B cell (primary cell): ENCODE data around the gene MBP. TPM values are rescaled to one million over a fixed set of nuclear protein-coding genes. Genes with fewer than 3 reads are reported as not detected.

ENCODE experiments used
- ATAC-seq: fragments of 200-7000 bp; cut with Tn5 transposase; one replicate; pipeline ENCODE4 v1.10.0; 2021; ENCODE audit warnings: low read depth, mild to moderate bottlenecking, moderate number of reproducible peaks, moderate library complexity
- CTCF ChIA-PET: fragments of 350-600 bp; sonication (Branson Sonifier 250); formaldehyde crosslinking; loops from one replicate; lab custom pipeline; 2021; ENCODE audit warnings: antibody characterized with exemption, inconsistent platforms; lab: Charles Lee
- POLR2A ChIA-PET: fragments of 350-600 bp; sonication (Branson Sonifier 250); formaldehyde crosslinking; loops from one replicate; lab custom pipeline; 2021; ENCODE audit warnings: antibody characterized with exemption; lab: Charles Lee
- DNase-seq: peaks from one replicate; pipeline ENCODE4 v3.0.0; 2013
- H2AFZ ChIP-seq: 2 replicates; pipeline ENCODE4 v1.6.1; 2012; ENCODE audit warnings: mild to moderate bottlenecking, low read depth, low read length; ENCODE audit not compliant: insufficient read depth, poor library complexity, severe bottlenecking
- H3K27ac ChIP-seq, 2 donors: 1 replicate in 1 of 2; 2 replicates in 1 of 2; pipeline ENCODE4 v1.5.1; 2012 to 2013; ENCODE audit warnings: low read length in 2 of 2, mild to moderate bottlenecking in 2 of 2, moderate library complexity in 1 of 2
- H3K27me3 ChIP-seq, 4 experiments: fragments of 200-600 bp in 1 of 4; sonication (generic) in 1 of 4; replicated peaks in 1 of 4; 1 replicate in 2 of 4; 2 replicates in 2 of 4; pipeline versions ENCODE4 v1.6.1 to v1.7.0; 2013 to 2016; ENCODE audit warnings: low read length in 3 of 4, mild to moderate bottlenecking in 2 of 4, mixed read lengths in 1 of 4, moderate library complexity in 1 of 4; ENCODE audit not compliant: insufficient read depth in 4 of 4, control insufficient read depth in 3 of 4; ENCODE audit errors: control extremely low read depth in 1 of 4
- H3K36me3 ChIP-seq, 2 experiments: replicated peaks in 1 of 2; 1 replicate in 1 of 2; 2 replicates in 1 of 2; pipeline versions ENCODE4 v1.6.1 to v1.7.1; 2013; ENCODE audit warnings: low read length in 1 of 2; ENCODE audit not compliant: insufficient read depth in 2 of 2, control insufficient read depth in 1 of 2; ENCODE audit errors: control extremely low read depth in 1 of 2, extremely low read depth in 1 of 2
- H3K4me1 ChIP-seq, 2 donors: fragments of 200-600 bp in 1 of 2; sonication (generic) in 1 of 2; 1 replicate in 1 of 2; 2 replicates in 1 of 2; pipeline versions ENCODE4 v1.5.1 to v1.6.1; 2013 to 2017; ENCODE audit warnings: low read length in 2 of 2; ENCODE audit not compliant: control insufficient read depth in 2 of 2, insufficient read depth in 2 of 2
- H3K4me2 ChIP-seq: replicated peaks from 2 replicates; pipeline ENCODE3; 2012; ENCODE audit warnings: mild to moderate bottlenecking, low read depth, low read length; ENCODE audit not compliant: poor library complexity, severe bottlenecking
- H3K4me3 ChIP-seq, 5 experiments: fragments of 200-600 bp in 1 of 5; sonication (generic) in 1 of 5; 1 replicate in 3 of 5; 2 replicates in 2 of 5; pipeline versions ENCODE4 v1.5.1 to v1.7.0; 2011 to 2016; ENCODE audit warnings: low read length in 4 of 5, mild to moderate bottlenecking in 4 of 5, low read depth in 2 of 5, control low read depth in 1 of 5, moderate library complexity in 1 of 5; ENCODE audit not compliant: insufficient read depth in 1 of 5; ENCODE audit errors: control extremely low read depth in 1 of 5, extremely low read depth in 1 of 5
- H3K79me2 ChIP-seq: fragments of 200-600 bp; sonication (generic); one replicate; pipeline ENCODE4 v1.6.0; 2016; ENCODE audit warnings: low read length; ENCODE audit not compliant: control insufficient read depth, insufficient read depth
- H3K9ac ChIP-seq: fragments of 200-600 bp; sonication (generic); 2 replicates; pipeline ENCODE4 v1.6.1; 2017; ENCODE audit warnings: mild to moderate bottlenecking, low read length, moderate library complexity
- H3K9me3 ChIP-seq, 3 donors: one replicate each; pipeline versions ENCODE4 v1.6.1 to v1.7.1; 2013; ENCODE audit warnings: low read length in 2 of 3; ENCODE audit not compliant: control insufficient read depth in 2 of 3, insufficient read depth in 1 of 3; ENCODE audit errors: control extremely low read depth in 1 of 3
- H4K20me1 ChIP-seq: 2 replicates; pipeline ENCODE4 v1.6.0; 2012; ENCODE audit warnings: mild to moderate bottlenecking, low read length; ENCODE audit not compliant: insufficient read depth, control insufficient read depth, poor library complexity, severe bottlenecking
- H3K27ac Mint-ChIP-seq: one replicate; pipeline ENCODE4 v1.8.0; 2021; ENCODE audit warnings: mixed read lengths
- H3K27me3 Mint-ChIP-seq: one replicate; pipeline ENCODE4 v1.8.0; 2021; ENCODE audit warnings: mixed read lengths
- H3K4me1 Mint-ChIP-seq: one replicate; pipeline ENCODE4 v1.8.0; 2021; ENCODE audit warnings: mixed read lengths
- H3K4me3 Mint-ChIP-seq: one replicate; pipeline ENCODE4 v1.8.0; 2021; ENCODE audit warnings: mixed read lengths
- H3K9me3 Mint-ChIP-seq: one replicate; pipeline ENCODE4 v1.8.0; 2022; ENCODE audit warnings: mixed read lengths; ENCODE audit not compliant: insufficient read depth
- EZH2 ChIP-seq: IDR thresholded peaks from 2 replicates; pipeline ENCODE4 v1.6.1; 2012; ENCODE audit warnings: borderline replicate concordance, low read depth, mild to moderate bottlenecking, moderate library complexity, low read length; ENCODE audit not compliant: insufficient read depth, poor library complexity, severe bottlenecking
- WGBS: methylation state at CpG from one replicate; pipeline ENCODE4 v1.1.5; 2013; ENCODE audit warnings: missing lambda C conversion rate; ENCODE audit not compliant: insufficient coverage; 5-methylcytosine and 5-hydroxymethylcytosine counted together
- intact Hi-C: fragments of 100-400 bp; cut with micrococcal nuclease; formaldehyde crosslinking; loops from one replicate; pipeline ENCODE4 v1.10.0; 2022
- polyA plus RNA-seq: library from polyadenylated mRNA; depleted of rRNA; stranded (reverse); fragments of >200 nt; gene quantifications from 2 replicates; pipeline ENCODE4 v1.2.3, GENCODE V29; 2012
- total RNA-seq, 2 donors: library from RNA; stranded (reverse); fragments of 120-200 nt in 1 of 2; gene quantifications; 1 replicate in 1 of 2; 2 replicates in 1 of 2; pipeline versions ENCODE4 v1.2.3 to v1.2.4, GENCODE V29; 2013 to 2022
- TF ChIP-seq, protein P1 (sequence below): fragments of 200-600 bp; IDR thresholded peaks from one replicate; pipeline ENCODE4 v1.8.0; 2022; ENCODE audit warnings: antibody characterized with exemption, mild to moderate bottlenecking

Gene MBP
- total and polyA plus RNA-seq, 2 donors (not counting 1 experiment from before 2014, with no cell fraction given): 30.1 to 192 TPM

DNA sequence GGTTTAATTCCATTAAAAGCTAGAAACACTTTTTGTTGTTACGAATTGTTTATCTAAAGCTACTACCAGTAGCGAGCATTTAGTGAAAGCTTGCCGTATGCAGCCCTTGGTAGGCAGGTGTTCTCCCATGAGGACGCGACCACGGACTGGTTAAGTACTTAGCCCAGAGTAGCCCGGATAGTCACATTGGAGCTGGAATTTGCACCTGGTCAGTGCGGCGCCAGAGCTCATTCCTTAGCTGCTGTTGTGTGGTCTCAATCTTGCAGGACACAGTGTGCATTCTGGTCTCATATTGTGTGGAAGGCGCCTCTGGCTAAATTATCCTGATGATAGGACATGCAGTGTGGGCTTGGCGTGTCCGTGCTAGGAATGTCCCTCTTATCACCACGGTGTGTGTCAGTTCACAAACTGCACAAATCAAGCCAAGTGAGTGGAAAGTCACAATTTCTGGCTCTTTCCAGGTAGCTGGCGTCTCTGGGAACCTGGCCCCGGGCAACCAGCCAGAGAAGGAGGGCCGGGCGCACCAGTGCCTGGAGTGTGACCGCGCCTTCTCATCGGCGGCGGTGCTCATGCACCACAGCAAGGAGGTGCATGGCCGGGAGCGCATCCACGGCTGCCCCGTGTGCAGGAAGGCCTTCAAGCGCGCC is 176.9 kb downstream of the MBP start:
- ATAC-seq (no peak), DNase-seq (no peak)
- Histone ChIP-seq H2AFZ (no peak overlapping the region), H3K4me3 (no peak overlapping the region), H3K4me2 (no peak overlapping the region), H3K4me1 (peaks cover 0 to 1% of the 10 kb centered on the region in 2 donors), H3K36me3 (peaks cover 8 to 52% of the 10 kb centered on the region in 2 experiments), H3K27me3 (no peaks in the 10 kb centered on the region), H3K9me3 (no peaks in the 10 kb centered on the region), H3K79me2 (no peaks in the 10 kb centered on the region), H3K27ac (no peak overlapping the region), H4K20me1 (no peaks in the 10 kb centered on the region), H3K9ac (no peak overlapping the region)
- H3K4me3 Mint-ChIP-seq: no peak overlapping the region
- CTCF ChIA-PET: interaction anchor here (0.6 to 1.3 kb wide), 3 partner anchors 21 to 29 kb away, joined by 3 to 6 read pairs (median 3); no protein-coding TSS in a partner anchor
- no peak for TF ChIP-seq EZH2
- TF ChIP-seq, protein P1, sequence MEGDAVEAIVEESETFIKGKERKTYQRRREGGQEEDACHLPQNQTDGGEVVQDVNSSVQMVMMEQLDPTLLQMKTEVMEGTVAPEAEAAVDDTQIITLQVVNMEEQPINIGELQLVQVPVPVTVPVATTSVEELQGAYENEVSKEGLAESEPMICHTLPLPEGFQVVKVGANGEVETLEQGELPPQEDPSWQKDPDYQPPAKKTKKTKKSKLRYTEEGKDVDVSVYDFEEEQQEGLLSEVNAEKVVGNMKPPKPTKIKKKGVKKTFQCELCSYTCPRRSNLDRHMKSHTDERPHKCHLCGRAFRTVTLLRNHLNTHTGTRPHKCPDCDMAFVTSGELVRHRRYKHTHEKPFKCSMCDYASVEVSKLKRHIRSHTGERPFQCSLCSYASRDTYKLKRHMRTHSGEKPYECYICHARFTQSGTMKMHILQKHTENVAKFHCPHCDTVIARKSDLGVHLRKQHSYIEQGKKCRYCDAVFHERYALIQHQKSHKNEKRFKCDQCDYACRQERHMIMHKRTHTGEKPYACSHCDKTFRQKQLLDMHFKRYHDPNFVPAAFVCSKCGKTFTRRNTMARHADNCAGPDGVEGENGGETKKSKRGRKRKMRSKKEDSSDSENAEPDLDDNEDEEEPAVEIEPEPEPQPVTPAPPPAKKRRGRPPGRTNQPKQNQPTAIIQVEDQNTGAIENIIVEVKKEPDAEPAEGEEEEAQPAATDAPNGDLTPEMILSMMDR: no peak
- H3K27me3 Mint-ChIP-seq: no peaks in the 10 kb centered on the region
- intact Hi-C loops: no loop called here
- no peaks in the 10 kb centered on the region for H3K9me3 Mint-ChIP-seq
- no peak overlapping the region for H3K27ac Mint-ChIP-seq
- POLR2A ChIA-PET: interaction anchor here (0.6 kb wide), 1 partner anchor 9 kb away, joined by 4 read pairs; no protein-coding TSS in a partner anchor
- H3K4me1 Mint-ChIP-seq: peaks cover 4% of the 10 kb centered on the region
- WGBS: 96% methylated on average over 28 of the region's 28 CpGs

DNA sequence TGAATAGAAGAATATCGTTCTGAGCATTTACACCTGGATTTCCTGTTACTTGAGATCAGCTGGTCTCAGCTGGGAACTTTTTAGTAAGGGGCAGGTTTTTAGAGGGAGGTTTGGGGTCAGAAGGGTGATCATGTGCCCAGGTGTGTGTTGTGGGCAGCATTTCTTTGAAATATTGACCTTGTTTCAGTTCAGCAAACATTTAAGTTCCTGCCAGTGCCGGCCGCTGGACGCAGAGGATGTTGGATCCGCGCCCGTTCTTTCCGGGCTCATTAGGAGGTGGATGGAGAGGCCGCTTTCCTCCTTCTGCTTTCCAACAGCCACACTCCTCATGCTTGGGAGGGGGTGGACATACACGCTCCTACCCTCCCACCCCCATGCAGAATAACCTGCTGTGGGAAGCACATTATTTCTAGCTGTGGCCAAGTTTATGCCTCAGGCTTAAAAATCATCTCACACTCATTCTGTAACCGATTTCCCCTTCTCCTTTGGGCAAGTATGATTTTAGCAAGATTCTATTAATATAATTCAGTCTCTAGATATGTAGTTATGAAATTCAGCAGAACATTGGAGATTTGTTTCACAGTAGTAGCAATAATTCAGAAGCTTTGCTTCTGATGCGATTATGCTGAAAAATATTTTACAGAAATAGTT is 178.9 kb downstream of the MBP start:
- Mint-ChIP-seq H3K27me3 (no peaks in the 10 kb centered on the region), H3K9me3 (no peaks in the 10 kb centered on the region), H3K4me1 (peaks cover 2% of the 10 kb centered on the region), H3K4me3 (no peak overlapping the region), H3K27ac (no peak overlapping the region)
- Histone ChIP-seq H2AFZ (no peak overlapping the region), H3K79me2 (no peaks in the 10 kb centered on the region), H3K27ac (no peak overlapping the region), H4K20me1 (no peaks in the 10 kb centered on the region), H3K9ac (no peak overlapping the region), H3K4me3 (no peak overlapping the region), H3K36me3 (peaks cover 11 to 47% of the 10 kb centered on the region in 2 experiments), H3K4me2 (no peak overlapping the region), H3K9me3 (no peaks in the 10 kb centered on the region), H3K4me1 (no peaks in the 10 kb centered on the region), H3K27me3 (no peaks in the 10 kb centered on the region)
- intact Hi-C loops: no loop called here
- WGBS: 97% methylated on average over 4 of the region's 12 CpGs
- ATAC-seq: no peak
- CTCF ChIA-PET: interaction anchor here (0.9 to 2.1 kb wide), 3 partner anchors 16 to 32 kb away, joined by 3 to 10 read pairs (median 4); no protein-coding TSS in a partner anchor
- TF ChIP-seq EZH2: no peak
- TF ChIP-seq, protein P1: no peak
- no peak for DNase-seq
- POLR2A ChIA-PET: no interaction called here
